ENCODE results near the gene CHAF1A.

Gene CHAF1A

DNA sequence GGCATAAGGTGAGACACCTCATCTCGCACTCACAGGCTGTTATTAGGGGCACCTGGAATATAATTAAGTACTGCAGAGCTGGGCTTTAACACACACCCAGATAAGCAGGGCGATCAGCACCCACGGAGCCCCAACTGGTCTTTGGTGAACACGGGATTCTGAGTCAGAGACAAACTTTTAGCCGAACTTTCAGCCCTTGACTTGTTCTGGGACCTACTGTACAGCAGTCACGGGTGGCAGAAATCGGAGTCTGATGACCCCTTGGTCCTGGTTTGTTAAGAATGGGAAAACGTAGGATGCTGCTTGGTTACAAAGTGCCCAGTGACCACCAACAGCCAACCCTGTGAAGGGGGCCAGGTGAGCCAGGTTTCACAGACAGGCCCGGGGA lies 11.1 kb upstream of the CHAF1A start:
- Histone ChIP-seq H3K4me1 (ENCODE audit: control insufficient read depth, insufficient read depth, low read length) (peaks cover 13% of the 10 kb centered on the region), H3K36me3 (ENCODE audit: control insufficient read depth in 2 of 2, insufficient read depth in 1 of 2, low read length in 2 of 2) (peaks cover 3 to 35% of the 10 kb centered on the region in 2 experiments; a peak in 2 of 3 replicates), H3K4me3 (ENCODE audit: low read depth, low read length) (no peak overlapping the region), H3K27ac (ENCODE audit: extremely low read depth, low read depth, low read length) (peak overlapping the region; percentile 32; the same call in 1 of the 2 replicates), H3K9me3 (ENCODE audit: control insufficient read depth, insufficient read depth, low read depth, low read length) (no peaks in the 10 kb centered on the region)
- ChIA-PET POLR2A (interaction anchor here (1.1 kb wide), 1 partner anchor 15 kb away, joined by 4 read pairs; no protein-coding TSS in a partner anchor), CTCF (interaction anchor here (0.6 to 1.0 kb wide), 3 partner anchors 10 to 1642 kb away, joined by 3 to 4 read pairs (median 3); no protein-coding TSS in a partner anchor)
- TF ChIP-seq, protein P1, sequence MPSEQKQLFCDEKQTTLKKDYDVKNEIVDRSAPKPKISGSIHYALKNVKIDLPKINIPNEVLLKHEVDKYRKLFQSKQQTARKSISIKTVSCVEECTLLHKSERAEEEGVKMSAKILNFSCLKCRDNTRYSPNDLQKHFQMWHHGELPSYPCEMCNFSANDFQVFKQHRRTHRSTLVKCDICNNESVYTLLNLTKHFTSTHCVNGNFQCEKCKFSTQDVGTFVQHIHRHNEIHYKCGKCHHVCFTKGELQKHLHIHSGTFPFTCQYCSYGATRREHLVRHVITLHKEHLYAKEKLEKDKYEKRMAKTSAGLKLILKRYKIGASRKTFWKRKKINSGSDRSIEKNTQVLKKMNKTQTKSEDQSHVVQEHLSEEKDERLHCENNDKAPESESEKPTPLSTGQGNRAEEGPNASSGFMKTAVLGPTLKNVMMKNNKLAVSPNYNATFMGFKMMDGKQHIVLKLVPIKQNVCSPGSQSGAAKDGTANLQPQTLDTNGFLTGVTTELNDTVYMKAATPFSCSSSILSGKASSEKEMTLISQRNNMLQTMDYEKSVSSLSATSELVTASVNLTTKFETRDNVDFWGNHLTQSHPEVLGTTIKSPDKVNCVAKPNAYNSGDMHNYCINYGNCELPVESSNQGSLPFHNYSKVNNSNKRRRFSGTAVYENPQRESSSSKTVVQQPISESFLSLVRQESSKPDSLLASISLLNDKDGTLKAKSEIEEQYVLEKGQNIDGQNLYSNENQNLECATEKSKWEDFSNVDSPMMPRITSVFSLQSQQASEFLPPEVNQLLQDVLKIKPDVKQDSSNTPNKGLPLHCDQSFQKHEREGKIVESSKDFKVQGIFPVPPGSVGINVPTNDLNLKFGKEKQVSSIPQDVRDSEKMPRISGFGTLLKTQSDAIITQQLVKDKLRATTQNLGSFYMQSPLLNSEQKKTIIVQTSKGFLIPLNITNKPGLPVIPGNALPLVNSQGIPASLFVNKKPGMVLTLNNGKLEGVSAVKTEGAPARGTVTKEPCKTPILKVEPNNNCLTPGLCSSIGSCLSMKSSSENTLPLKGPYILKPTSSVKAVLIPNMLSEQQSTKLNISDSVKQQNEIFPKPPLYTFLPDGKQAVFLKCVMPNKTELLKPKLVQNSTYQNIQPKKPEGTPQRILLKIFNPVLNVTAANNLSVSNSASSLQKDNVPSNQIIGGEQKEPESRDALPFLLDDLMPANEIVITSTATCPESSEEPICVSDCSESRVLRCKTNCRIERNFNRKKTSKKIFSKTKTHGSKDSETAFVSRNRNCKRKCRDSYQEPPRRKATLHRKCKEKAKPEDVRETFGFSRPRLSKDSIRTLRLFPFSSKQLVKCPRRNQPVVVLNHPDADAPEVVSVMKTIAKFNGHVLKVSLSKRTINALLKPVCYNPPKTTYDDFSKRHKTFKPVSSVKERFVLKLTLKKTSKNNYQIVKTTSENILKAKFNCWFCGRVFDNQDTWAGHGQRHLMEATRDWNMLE (tag by site-specific recombination; conservative IDR thresholded peaks at IDR 0.05; ENCODE audit: low read depth), result no peak
- no peak for TF ChIP-seq WT1 (tag by site-specific recombination; IDR thresholded peaks at IDR 0.05)
- no peak for TF ChIP-seq ZNF23 (tag by site-specific recombination; IDR thresholded peaks at IDR 0.05; ENCODE audit: borderline replicate concordance)
- no peak for TF ChIP-seq ZNF48 (tag by site-specific recombination; IDR thresholded peaks at IDR 0.05)
- TF ChIP-seq MZF1 (tag by site-specific recombination; IDR thresholded peaks at IDR 0.05; ENCODE audit: borderline replicate concordance), result no peak
- TF ChIP-seq, protein P2, sequence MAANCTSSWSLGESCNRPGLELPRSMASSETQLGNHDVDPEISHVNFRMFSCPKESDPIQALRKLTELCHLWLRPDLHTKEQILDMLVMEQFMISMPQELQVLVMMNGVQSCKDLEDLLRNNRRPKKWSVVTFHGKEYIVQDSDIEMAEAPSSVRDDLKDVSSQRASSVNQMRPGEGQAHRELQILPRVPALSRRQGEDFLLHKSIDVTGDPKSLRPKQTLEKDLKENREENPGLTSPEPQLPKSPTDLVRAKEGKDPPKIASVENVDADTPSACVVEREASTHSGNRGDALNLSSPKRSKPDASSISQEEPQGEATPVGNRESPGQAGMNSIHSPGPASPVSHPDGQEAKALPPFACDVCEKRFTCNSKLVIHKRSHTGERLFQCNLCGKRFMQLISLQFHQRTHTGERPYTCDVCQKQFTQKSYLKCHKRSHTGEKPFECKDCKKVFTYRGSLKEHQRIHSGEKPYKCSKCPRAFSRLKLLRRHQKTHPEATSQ (tag by site-specific recombination; IDR thresholded peaks at IDR 0.05), result no peak
- no peak for TF ChIP-seq ZNF530 (tag by site-specific recombination; IDR thresholded peaks at IDR 0.05; ENCODE audit: low read depth)
- TF ChIP-seq ZNF747 (tag by site-specific recombination; IDR thresholded peaks at IDR 0.05), result no peak
- TF ChIP-seq, protein P3, sequence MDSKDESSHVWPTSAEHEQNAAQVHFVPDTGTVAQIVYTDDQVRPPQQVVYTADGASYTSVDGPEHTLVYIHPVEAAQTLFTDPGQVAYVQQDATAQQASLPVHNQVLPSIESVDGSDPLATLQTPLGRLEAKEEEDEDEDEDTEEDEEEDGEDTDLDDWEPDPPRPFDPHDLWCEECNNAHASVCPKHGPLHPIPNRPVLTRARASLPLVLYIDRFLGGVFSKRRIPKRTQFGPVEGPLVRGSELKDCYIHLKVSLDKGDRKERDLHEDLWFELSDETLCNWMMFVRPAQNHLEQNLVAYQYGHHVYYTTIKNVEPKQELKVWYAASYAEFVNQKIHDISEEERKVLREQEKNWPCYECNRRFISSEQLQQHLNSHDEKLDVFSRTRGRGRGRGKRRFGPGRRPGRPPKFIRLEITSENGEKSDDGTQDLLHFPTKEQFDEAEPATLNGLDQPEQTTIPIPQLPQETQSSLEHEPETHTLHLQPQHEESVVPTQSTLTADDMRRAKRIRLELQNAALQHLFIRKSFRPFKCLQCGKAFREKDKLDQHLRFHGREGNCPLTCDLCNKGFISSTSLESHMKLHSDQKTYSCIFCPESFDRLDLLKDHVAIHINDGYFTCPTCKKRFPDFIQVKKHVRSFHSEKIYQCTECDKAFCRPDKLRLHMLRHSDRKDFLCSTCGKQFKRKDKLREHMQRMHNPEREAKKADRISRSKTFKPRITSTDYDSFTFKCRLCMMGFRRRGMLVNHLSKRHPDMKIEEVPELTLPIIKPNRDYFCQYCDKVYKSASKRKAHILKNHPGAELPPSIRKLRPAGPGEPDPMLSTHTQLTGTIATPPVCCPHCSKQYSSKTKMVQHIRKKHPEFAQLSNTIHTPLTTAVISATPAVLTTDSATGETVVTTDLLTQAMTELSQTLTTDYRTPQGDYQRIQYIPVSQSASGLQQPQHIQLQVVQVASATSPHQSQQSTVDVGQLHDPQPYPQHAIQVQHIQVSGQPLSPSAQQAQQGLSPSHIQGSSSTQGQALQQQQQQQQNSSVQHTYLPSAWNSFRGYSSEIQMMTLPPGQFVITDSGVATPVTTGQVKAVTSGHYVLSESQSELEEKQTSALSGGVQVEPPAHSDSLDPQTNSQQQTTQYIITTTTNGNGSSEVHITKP (tag by site-specific recombination; IDR thresholded peaks at IDR 0.05), result no peak
- TF ChIP-seq ZSCAN30 (tag by site-specific recombination; IDR thresholded peaks at IDR 0.05), result no peak
- no peak for TF ChIP-seq ZNF585B (tag by site-specific recombination; IDR thresholded peaks at IDR 0.05)
- TF ChIP-seq ZBTB7A (tag by site-specific recombination; IDR thresholded peaks at IDR 0.05; ENCODE audit: low read depth), result no peak
- no peak for TF ChIP-seq ZFP3 (tag by site-specific recombination; IDR thresholded peaks at IDR 0.05; ENCODE audit: low read depth)
- TF ChIP-seq KLF1 (tag by site-specific recombination; IDR thresholded peaks at IDR 0.05), result no peak
- no peak for TF ChIP-seq ZNF341 (tag by site-specific recombination; IDR thresholded peaks at IDR 0.05; ENCODE audit: low read depth)
- no peak for TF ChIP-seq ZNF660 (tag by site-specific recombination; IDR thresholded peaks at IDR 0.05)

Data from HEK293 (cell line).